HK-2 (cell line): ENCODE measurements around the gene SCAF8.
"Not testable (repeated sequence)": the region's sequence is repeated elsewhere in the genome, so short reads cannot be mapped to it uniquely, and the experiment has no call there.

Source experiments
- DNase-seq: peaks from one replicate; pipeline ENCODE4 v3.0.0-alpha.2; 2018; ENCODE audit not compliant: unreplicated experiment

Gene SCAF8

GRCh38 chr6:154733626-154734382, 588 bp downstream of the SCAF8 start:
- DNase-seq: peak; percentile 96

- DNase-seq: no peak
Measured at GRCh38 chr6:154736618-154737259, 3.5 kb downstream of the SCAF8 start.

GRCh38 chr6:154737424-154737823, 4.2 kb downstream of the SCAF8 start:
- no peak for DNase-seq

GRCh38 chr6:154738551-154738961, 5.3 kb downstream of the SCAF8 start:
- DNase-seq: no peak

GRCh38 chr6:154740658-154741057, 7.4 kb downstream of the SCAF8 start:
- no peak for DNase-seq

GRCh38 chr6:154742891-154743290, 9.7 kb downstream of the SCAF8 start:
- no peak for DNase-seq

- DNase-seq: not testable (repeated sequence)
Measured at GRCh38 chr6:154744029-154744745, 11.0 kb downstream of the SCAF8 start.

GRCh38 chr6:154745243-154745642, 12.0 kb downstream of the SCAF8 start:
- DNase-seq: no peak

- DNase-seq: no peak
Measured at GRCh38 chr6:154749341-154749740, 16.1 kb downstream of the SCAF8 start.

- no peak for DNase-seq
Measured at GRCh38 chr6:154751011-154751800, 18.0 kb downstream of the SCAF8 start.

- no peak for DNase-seq
Measured at GRCh38 chr6:154752022-154752421, 18.8 kb downstream of the SCAF8 start.

GRCh38 chr6:154754152-154754551, 20.9 kb downstream of the SCAF8 start:
- no peak for DNase-seq

GRCh38 chr6:154757352-154758050, 24.3 kb downstream of the SCAF8 start:
- no peak for DNase-seq

- no peak for DNase-seq
Measured at GRCh38 chr6:154758125-154758524, 24.9 kb downstream of the SCAF8 start.

GRCh38 chr6:154763650-154764049, 30.4 kb downstream of the SCAF8 start:
- no peak for DNase-seq

- no peak for DNase-seq
Measured at GRCh38 chr6:154765273-154765672, 32.1 kb downstream of the SCAF8 start.

GRCh38 chr6:154766288-154766687, 33.1 kb downstream of the SCAF8 start:
- DNase-seq: no peak

GRCh38 chr6:154767003-154767723, 33.9 kb downstream of the SCAF8 start:
- no peak for DNase-seq

- DNase-seq: no peak
Measured at GRCh38 chr6:154768280-154768679, 35.1 kb downstream of the SCAF8 start.

GRCh38 chr6:154773610-154774089, 40.4 kb downstream of the SCAF8 start:
- DNase-seq: no peak
